Activated T-helper 2 cell treated with anti-CD3 and anti-CD28 coated beads, Interferon-gamma antibody, Interleukin-2, Interleukin-4, amounts not matched to agents 10 μg/mL and 5 μg/mL and 100 μg/mL, durations not matched to agents 14 hours and 24 hours and 36 hours (primary cell): ENCODE results near the gene MALRD1. TPM values are rescaled to one million over a fixed set of nuclear protein-coding genes. Genes with fewer than 3 reads are reported as not detected.
"Not testable (repeated sequence)": the region's sequence is repeated elsewhere in the genome, so short reads cannot be mapped to it uniquely, and the experiment has no call there.

Experiments
- DNase-seq: peaks from one replicate; pipeline ENCODE4 v3.0.0; 2021; ENCODE audit warnings: low spot score
- H3K27ac Mint-ChIP-seq: one replicate; pipeline ENCODE4 v1.8.0; 2021; ENCODE audit warnings: mixed read lengths
- H3K27me3 Mint-ChIP-seq: one replicate; pipeline ENCODE4 v1.8.0; 2021; ENCODE audit warnings: low read depth, mixed read lengths
- H3K36me3 Mint-ChIP-seq: one replicate; pipeline ENCODE4 v1.8.0; 2021; ENCODE audit warnings: low read depth, mixed read lengths
- H3K4me1 Mint-ChIP-seq: one replicate; pipeline ENCODE4 v1.8.0; 2021; ENCODE audit warnings: low read depth, mixed read lengths
- H3K4me3 Mint-ChIP-seq: one replicate; pipeline ENCODE4 v1.8.0; 2021; ENCODE audit warnings: low read depth, mild to moderate bottlenecking, moderate library complexity, mixed read lengths
- H3K9me3 Mint-ChIP-seq: one replicate; pipeline ENCODE4 v1.8.0; 2021; ENCODE audit warnings: mixed read lengths
- intact Hi-C: fragments of 100-400 bp; cut with micrococcal nuclease; formaldehyde crosslinking; loops from one replicate; pipeline ENCODE4 v1.15.1; 2023
- total RNA-seq: library from RNA; stranded (reverse); gene quantifications from 2 replicates; pipeline ENCODE4 v1.2.3, GENCODE V29; 2022

Gene MALRD1
- total RNA-seq, 1 donor from 2014 or later: not detected

DNA sequence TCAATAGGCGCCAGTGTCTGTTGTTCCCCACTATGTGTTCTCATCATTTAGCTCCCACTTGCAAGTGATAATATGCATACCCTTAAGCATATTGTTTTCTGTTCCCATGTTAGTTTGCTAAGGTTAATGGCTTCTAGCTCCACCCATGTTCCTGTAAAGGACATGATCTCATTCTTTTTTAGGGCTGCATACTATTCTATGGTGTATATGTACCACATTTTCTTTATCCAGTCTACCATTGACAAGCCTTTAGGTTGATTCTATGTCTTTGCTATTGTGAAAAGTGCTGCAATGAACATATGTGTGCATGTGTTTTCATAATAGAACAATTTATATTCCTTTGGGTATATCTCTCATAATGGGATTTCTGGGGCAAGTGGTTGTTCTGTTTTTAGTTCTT is 689.8 kb downstream of the MALRD1 start:
- intact Hi-C loops: no loop called here
- Mint-ChIP-seq H3K36me3 (no peaks in the 10 kb centered on the region), H3K27me3 (no peaks in the 10 kb centered on the region), H3K4me1 (no peaks in the 10 kb centered on the region), H3K9me3 (peaks cover 28% of the 10 kb centered on the region), H3K27ac (no peak overlapping the region), H3K4me3 (no peak overlapping the region)
- DNase-seq: no peak

DNA sequence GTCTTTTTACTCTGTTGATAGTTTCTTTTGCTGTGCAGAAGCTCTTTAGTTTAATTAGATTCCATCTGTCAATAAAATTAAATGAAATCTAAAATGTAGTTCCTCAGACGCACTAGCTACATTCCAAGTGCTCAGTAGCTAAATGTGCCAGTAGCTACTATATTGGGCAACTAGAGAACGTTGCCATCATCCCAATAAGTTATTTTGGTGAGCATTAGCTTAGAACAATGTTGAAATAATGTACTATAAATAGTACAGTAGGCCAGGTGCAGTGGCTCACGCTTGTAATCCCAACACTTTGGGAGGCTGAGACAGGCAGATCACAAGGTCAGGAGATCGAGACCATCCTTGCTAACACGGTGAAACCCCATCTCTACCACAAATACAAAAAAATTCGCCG is 690.6 kb downstream of the MALRD1 start:
- H3K27me3 Mint-ChIP-seq, DNase-seq, H3K4me1 Mint-ChIP-seq, H3K4me3 Mint-ChIP-seq, intact Hi-C loops, H3K36me3 Mint-ChIP-seq, H3K27ac Mint-ChIP-seq: not testable (repeated sequence)
- peaks cover 28% of the 10 kb centered on the region for H3K9me3 Mint-ChIP-seq

DNA sequence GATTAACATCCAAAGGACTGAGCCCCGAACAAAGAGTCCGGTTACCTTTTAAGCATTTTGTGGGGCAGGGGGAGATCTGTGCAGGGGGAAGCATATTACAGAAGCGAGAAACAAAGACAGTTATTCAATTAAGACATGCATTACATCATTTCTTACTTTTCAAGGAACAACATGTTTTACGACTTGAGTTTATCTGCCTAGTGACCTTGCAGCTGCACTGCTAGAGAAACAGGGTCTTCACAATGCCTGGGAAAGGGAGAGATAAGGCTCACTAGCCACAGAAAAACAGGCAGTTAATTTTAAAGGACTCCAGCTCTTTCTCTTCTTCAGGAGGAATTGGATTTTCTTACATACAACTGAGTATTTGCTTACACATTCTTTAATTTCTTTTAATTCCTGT is 693.5 kb downstream of the MALRD1 start:
- H3K9me3 Mint-ChIP-seq: peaks cover 15% of the 10 kb centered on the region
- H3K4me1 Mint-ChIP-seq, H3K27me3 Mint-ChIP-seq, intact Hi-C loops, H3K36me3 Mint-ChIP-seq, DNase-seq, H3K4me3 Mint-ChIP-seq, H3K27ac Mint-ChIP-seq: not testable (repeated sequence)

DNA sequence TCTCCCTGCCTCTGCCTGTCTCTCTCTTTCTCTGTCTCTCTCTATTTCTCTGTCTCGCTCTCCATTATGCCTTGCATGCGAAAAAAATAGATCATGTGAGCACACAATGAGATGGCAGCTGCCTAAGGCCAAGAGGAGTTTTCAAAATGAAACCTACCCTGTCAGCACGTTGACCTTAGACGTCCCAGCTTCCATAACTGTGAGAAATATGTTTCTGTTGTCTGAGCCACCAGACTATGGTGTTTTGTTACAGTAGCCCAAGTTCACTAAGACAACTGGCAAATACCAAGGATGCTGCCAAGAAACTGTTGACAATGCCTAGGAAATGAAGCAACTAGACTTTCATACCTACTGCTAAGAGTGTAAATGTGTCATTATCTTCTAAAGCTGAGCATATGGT is 697.1 kb downstream of the MALRD1 start:
- no peak for DNase-seq
- Mint-ChIP-seq H3K9me3 (peaks cover 11% of the 10 kb centered on the region), H3K36me3 (no peaks in the 10 kb centered on the region), H3K4me1 (no peaks in the 10 kb centered on the region), H3K27me3 (no peaks in the 10 kb centered on the region), H3K4me3 (no peak overlapping the region), H3K27ac (no peak overlapping the region)
- intact Hi-C loops: no loop called here

DNA sequence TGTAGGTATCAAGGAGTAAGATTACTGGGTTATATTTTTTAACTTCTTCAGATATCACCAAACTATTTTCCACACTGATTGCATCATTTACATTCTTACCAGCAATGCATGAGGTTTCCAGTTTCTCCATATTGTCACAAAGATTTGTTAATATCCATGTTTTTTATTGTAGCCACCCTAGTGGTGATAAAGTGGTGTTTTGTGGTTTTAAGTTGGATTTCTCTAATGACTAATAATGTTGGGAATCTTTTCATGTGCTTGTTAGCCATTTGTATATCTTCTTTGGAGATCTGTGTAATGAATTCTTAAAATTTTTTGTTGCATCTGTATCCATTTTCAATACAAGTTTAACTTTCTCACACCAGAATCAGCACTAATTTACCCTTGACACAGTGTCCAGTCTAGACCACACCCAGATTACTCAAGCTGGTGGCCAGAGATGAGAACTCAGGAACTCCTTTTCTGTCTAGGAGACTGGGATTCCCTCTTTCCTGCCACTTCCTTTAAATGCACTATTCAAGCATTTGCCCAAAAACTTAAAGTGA is 700.7 kb downstream of the MALRD1 start:
- Mint-ChIP-seq H3K4me3 (no peak overlapping the region), H3K27ac (no peak overlapping the region), H3K36me3 (no peaks in the 10 kb centered on the region), H3K9me3 (peaks cover 8% of the 10 kb centered on the region), H3K4me1 (no peaks in the 10 kb centered on the region), H3K27me3 (no peaks in the 10 kb centered on the region)
- no peak for DNase-seq
- intact Hi-C loops: no loop called here

DNA sequence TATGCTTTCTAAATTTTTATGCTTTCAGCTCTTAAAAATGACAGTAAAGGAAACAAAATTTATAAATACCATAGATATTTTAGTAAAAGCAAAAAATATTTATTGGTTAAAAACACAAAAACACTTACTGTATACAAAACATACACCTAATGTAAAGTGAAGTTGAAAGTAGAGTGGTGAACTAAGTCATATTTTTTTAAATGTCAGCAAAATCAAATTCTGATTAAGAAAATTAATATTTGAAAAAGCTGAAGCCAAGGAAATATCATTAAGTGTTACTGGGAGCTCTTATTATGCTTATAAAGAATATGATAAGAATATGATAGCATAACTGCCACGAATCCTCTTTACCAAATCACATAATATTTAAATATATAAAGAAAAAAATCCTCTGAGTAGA is 702.4 kb downstream of the MALRD1 start:
- Mint-ChIP-seq H3K27me3 (no peaks in the 10 kb centered on the region), H3K4me1 (no peaks in the 10 kb centered on the region), H3K9me3 (peaks cover 4% of the 10 kb centered on the region), H3K27ac (no peak overlapping the region), H3K4me3 (no peak overlapping the region), H3K36me3 (no peaks in the 10 kb centered on the region)
- DNase-seq: no peak
- intact Hi-C loops: no loop called here

DNA sequence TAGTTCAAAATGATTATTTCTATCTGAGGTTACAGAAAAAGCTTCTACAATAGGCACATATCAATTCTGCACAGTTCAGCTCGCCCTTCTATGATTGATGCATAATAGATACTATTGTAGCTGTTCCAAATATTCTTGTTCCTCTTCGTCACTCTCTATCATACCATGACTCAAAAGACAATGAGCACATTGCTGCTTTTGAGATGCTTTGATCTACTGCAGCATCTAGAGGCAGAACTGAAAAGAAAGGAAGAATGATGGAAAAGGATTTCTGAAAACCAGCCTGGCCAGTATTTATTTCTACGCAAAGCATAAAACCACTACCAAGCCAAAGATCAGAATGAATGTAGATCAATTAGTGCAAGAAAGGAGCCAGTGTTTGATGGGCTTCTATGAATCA is 708.3 kb downstream of the MALRD1 start:
- no peaks in the 10 kb centered on the region for H3K4me1 Mint-ChIP-seq
- H3K36me3 Mint-ChIP-seq: no peaks in the 10 kb centered on the region
- H3K4me3 Mint-ChIP-seq: no peak overlapping the region
- no peak overlapping the region for H3K27ac Mint-ChIP-seq
- H3K9me3 Mint-ChIP-seq: peaks cover 1% of the 10 kb centered on the region
- no peaks in the 10 kb centered on the region for H3K27me3 Mint-ChIP-seq
- DNase-seq: no peak
- intact Hi-C loops: no loop called here

DNA sequence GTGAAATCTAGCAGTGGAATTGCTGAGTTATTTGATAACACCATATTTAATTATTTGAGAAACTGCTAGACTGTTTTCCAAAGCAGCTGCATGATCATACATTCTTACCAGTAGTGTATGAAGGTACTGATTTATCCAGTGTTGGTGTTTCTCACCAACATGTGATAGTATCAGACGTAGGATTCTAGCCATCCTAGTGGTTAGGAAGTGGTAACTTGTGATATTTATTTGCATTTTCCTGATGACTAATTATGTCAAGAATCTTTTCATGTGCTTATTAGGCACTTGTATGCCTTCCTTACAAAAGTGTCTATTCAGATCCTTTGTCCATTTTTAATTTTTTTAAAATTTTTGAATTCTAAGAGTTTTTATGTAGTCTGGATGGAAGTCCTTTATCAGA is 713.4 kb downstream of the MALRD1 start:
- DNase-seq: no peak
- H3K4me3 Mint-ChIP-seq: no peak overlapping the region
- intact Hi-C loops: no loop called here
- H3K27ac Mint-ChIP-seq: no peak overlapping the region
- H3K9me3 Mint-ChIP-seq: peaks cover 8% of the 10 kb centered on the region
- no peaks in the 10 kb centered on the region for H3K27me3 Mint-ChIP-seq
- H3K36me3 Mint-ChIP-seq: no peaks in the 10 kb centered on the region
- no peaks in the 10 kb centered on the region for H3K4me1 Mint-ChIP-seq

DNA sequence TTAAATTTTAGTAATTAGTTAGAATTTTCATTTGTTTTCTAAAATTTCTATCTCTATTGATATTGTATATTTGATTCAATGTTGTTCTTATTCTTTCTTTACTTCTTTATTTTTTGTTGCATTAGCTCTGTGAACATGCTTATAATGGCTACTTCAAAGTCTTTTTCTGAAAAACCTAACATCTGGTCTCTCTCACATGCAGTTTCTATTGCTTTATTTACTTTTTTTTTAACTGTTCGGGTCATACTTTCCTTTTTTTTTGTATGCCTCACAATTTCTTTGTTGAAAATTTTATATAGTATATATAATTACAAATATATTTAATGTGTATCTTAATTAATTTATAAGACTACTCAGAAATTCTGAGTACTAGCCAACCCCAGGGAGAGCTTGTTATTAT is 715.5 kb downstream of the MALRD1 start:
- H3K9me3 Mint-ChIP-seq: peaks cover 12% of the 10 kb centered on the region
- H3K4me3 Mint-ChIP-seq: no peak overlapping the region
- no peaks in the 10 kb centered on the region for H3K36me3 Mint-ChIP-seq
- DNase-seq: no peak
- H3K27ac Mint-ChIP-seq: no peak overlapping the region
- no peaks in the 10 kb centered on the region for H3K4me1 Mint-ChIP-seq
- intact Hi-C loops: no loop called here
- H3K27me3 Mint-ChIP-seq: no peaks in the 10 kb centered on the region

DNA sequence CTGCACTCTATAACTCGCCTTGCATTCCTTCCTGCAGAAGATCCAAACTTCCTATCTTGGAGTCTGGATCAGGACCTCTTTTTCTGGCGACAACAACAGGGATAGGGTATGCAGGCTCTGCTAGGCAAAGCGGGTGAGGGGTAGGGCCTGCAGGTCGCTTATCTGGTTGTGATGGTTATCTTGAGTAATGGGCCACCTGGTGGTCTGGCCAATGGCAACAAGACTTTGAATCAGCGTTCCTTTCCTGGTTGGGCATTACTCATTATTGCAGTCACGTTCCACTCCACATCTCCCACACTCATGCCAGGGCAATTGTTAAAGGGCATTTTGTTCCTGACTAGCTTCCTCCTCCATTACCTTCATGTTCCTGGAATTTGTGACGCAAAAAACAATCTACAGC is 719.3 kb downstream of the MALRD1 start:
- Mint-ChIP-seq H3K9me3 (peaks cover 12% of the 10 kb centered on the region), H3K4me1 (no peaks in the 10 kb centered on the region), H3K27me3 (no peaks in the 10 kb centered on the region), H3K27ac (no peak overlapping the region), H3K36me3 (no peaks in the 10 kb centered on the region), H3K4me3 (no peak overlapping the region)
- no peak for DNase-seq
- intact Hi-C loops: no loop called here

DNA sequence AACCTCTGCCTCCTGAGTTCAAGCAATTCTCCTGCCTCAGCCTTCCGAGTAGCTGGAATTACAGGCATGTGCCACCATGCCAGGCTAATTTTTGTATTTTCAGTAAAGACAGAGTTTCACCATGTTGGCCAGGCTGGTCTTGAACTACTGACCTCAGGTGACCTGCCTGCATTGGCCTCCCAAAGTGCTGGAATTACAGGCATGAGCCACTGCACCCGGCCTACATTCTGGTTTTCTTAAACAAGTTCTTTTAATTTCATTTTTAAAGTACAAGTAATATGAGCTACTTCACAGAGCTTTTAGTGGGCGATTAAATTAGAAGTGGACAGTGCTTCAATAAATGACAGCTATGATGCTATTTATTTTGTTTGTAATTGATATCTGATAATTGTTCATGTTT is 721.2 kb downstream of the MALRD1 start:
- H3K9me3 Mint-ChIP-seq, H3K4me3 Mint-ChIP-seq, H3K36me3 Mint-ChIP-seq, H3K4me1 Mint-ChIP-seq, intact Hi-C loops, H3K27me3 Mint-ChIP-seq, H3K27ac Mint-ChIP-seq, DNase-seq: not testable (repeated sequence)

DNA sequence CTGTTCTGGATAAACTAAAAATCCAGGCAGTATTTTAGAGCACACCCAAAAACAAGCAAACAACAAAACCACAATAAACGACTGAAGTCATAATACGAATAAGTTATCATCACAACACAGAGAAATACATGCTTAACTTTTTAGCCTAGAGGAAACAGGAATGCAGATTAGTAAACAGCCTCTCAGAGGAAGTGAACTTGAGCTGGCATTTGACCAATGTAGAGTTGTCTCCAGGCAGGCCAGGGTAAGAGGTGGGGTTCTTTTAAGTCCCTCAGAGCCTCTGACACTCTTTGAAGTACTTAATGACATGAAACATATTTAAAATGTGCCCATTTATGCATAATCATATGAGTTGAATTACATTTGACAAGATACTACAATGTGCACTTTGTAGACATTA is 724.4 kb downstream of the MALRD1 start:
- Mint-ChIP-seq H3K27me3 (no peaks in the 10 kb centered on the region), H3K4me3 (no peak overlapping the region), H3K27ac (no peak overlapping the region), H3K4me1 (no peaks in the 10 kb centered on the region), H3K36me3 (no peaks in the 10 kb centered on the region), H3K9me3 (peaks cover 1% of the 10 kb centered on the region)
- DNase-seq: no peak
- intact Hi-C loops: no loop called here

DNA sequence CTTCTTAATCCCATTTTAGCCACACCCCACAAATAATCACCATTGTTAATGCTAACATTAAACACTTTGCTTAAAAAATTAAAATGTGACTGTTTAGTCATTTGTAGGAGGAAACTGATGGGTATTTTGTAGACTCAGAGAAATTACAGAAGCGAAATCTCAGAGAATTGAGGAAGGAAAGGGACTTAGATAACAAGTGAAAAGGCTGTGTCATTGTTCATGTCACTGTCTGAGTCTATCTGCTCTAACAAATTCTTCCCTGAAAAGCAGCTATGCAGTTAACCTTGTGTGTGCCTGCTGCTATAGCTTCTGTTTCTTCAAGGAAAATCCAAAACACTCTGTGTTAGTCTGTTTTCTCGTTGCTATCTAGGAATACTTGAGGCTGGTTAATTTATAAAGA is 726.7 kb downstream of the MALRD1 start:
- Mint-ChIP-seq H3K4me1 (no peaks in the 10 kb centered on the region), H3K27me3 (no peaks in the 10 kb centered on the region), H3K36me3 (no peaks in the 10 kb centered on the region), H3K27ac (no peak overlapping the region), H3K9me3 (no peaks in the 10 kb centered on the region), H3K4me3 (no peak overlapping the region)
- no peak for DNase-seq
- intact Hi-C loops: no loop called here

DNA sequence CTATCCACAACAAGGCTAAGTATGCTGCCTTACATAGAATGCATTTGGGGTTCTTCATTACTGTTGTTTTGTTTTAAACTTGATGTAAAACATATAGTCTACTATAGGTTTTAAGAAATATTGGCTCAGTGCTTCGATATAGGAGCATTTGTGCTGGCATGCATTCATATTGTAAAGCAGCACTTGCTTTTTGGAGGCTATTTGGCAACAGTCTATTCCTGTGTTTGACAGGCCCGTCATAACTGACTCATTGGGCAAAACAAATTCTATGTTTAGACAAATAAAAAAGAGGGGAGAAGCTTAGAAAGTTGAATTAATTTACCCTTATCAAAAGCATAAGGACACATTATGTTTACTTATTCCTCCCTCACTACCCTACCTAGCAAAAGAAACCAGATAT is 729.2 kb downstream of the MALRD1 start:
- H3K9me3 Mint-ChIP-seq: no peaks in the 10 kb centered on the region
- intact Hi-C loops: no loop called here

More for the DNA sequence above, 729.2 kb downstream of the MALRD1 start:
- no peaks in the 10 kb centered on the region for H3K4me1 Mint-ChIP-seq
- no peaks in the 10 kb centered on the region for H3K27me3 Mint-ChIP-seq
- no peak overlapping the region for H3K27ac Mint-ChIP-seq
- no peak for DNase-seq
- H3K4me3 Mint-ChIP-seq: no peak overlapping the region
- H3K36me3 Mint-ChIP-seq: no peaks in the 10 kb centered on the region
